ENCODE data around the gene COP1.
A peak's percentile ranks its signal among the peaks of the same experiment; 100 is the strongest.
"Not testable (repeated sequence)": the region's sequence is repeated elsewhere in the genome, so short reads cannot be mapped to it uniquely, and the experiment has no call there.

COP1 gene

GRCh38 chr1:176033474-176033873, 173.6 kb downstream of the COP1 start:
- Histone ChIP-seq H3K27me3 (replicated peaks; ENCODE audit: control insufficient read depth, insufficient read depth, low read length) (no peaks in the 10 kb centered on the region), H3K9me3 (ENCODE audit: control insufficient read depth, low read length) (no peaks in the 10 kb centered on the region), H3K36me3 (ENCODE audit: control insufficient read depth, insufficient read depth, low read length, severe bottlenecking) (peaks cover 14% of the 10 kb centered on the region), H3K4me3 (ENCODE audit: low read length) (no peak overlapping the region), H3K9ac (ENCODE audit: low read length) (no peak overlapping the region), H3K4me1 (ENCODE audit: control insufficient read depth, insufficient read depth, low read length) (peaks cover 7% of the 10 kb centered on the region)
- DNase-seq (ENCODE audit: low read depth) = peak; percentile 40

GRCh38 chr1:176032040-176032645, 174.9 kb downstream of the COP1 start:
- H3K36me3 ChIP-seq (ENCODE audit: control insufficient read depth, insufficient read depth, low read length, severe bottlenecking) = peaks cover 10% of the 10 kb centered on the region
- H3K27me3 ChIP-seq (replicated peaks; ENCODE audit: control insufficient read depth, insufficient read depth, low read length) = no peaks in the 10 kb centered on the region
- peaks cover 7% of the 10 kb centered on the region for H3K4me1 ChIP-seq (ENCODE audit: control insufficient read depth, insufficient read depth, low read length)
- DNase-seq (ENCODE audit: low read depth) = no peak
- no peaks in the 10 kb centered on the region for H3K9me3 ChIP-seq (ENCODE audit: control insufficient read depth, low read length)
- H3K9ac ChIP-seq (ENCODE audit: low read length) = no peak overlapping the region
- H3K4me3 ChIP-seq (ENCODE audit: low read length) = no peak overlapping the region

- no peaks in the 10 kb centered on the region for H3K9me3 ChIP-seq (ENCODE audit: control insufficient read depth, low read length)
- peaks cover 7% of the 10 kb centered on the region for H3K4me1 ChIP-seq (ENCODE audit: control insufficient read depth, insufficient read depth, low read length)
- H3K9ac ChIP-seq (ENCODE audit: low read length) = no peak overlapping the region
- H3K36me3 ChIP-seq (ENCODE audit: control insufficient read depth, insufficient read depth, low read length, severe bottlenecking) = peaks cover 13% of the 10 kb centered on the region
- no peak overlapping the region for H3K4me3 ChIP-seq (ENCODE audit: low read length)
- DNase-seq (ENCODE audit: low read depth) = no peak
- H3K27me3 ChIP-seq (replicated peaks; ENCODE audit: control insufficient read depth, insufficient read depth, low read length) = no peaks in the 10 kb centered on the region
Measured at GRCh38 chr1:176029609-176030008, 177.5 kb downstream of the COP1 start.

GRCh38 chr1:176029155-176029554, 177.9 kb downstream of the COP1 start:
- Histone ChIP-seq H3K9ac (ENCODE audit: low read length) (no peak overlapping the region), H3K36me3 (ENCODE audit: control insufficient read depth, insufficient read depth, low read length, severe bottlenecking) (peaks cover 13% of the 10 kb centered on the region), H3K27me3 (replicated peaks; ENCODE audit: control insufficient read depth, insufficient read depth, low read length) (no peaks in the 10 kb centered on the region), H3K4me3 (ENCODE audit: low read length) (no peak overlapping the region), H3K9me3 (ENCODE audit: control insufficient read depth, low read length) (no peaks in the 10 kb centered on the region), H3K4me1 (ENCODE audit: control insufficient read depth, insufficient read depth, low read length) (peaks cover 7% of the 10 kb centered on the region)
- DNase-seq (ENCODE audit: low read depth) = no peak

GRCh38 chr1:176027934-176028333, 179.2 kb downstream of the COP1 start:
- not testable (repeated sequence) for H3K4me3 ChIP-seq (ENCODE audit: low read length); DNase-seq (ENCODE audit: low read depth); H3K9ac ChIP-seq (ENCODE audit: low read length); H3K9me3 ChIP-seq (ENCODE audit: control insufficient read depth, low read length); H3K4me1 ChIP-seq (ENCODE audit: control insufficient read depth, insufficient read depth, low read length); H3K27me3 ChIP-seq (replicated peaks; ENCODE audit: control insufficient read depth, insufficient read depth, low read length)
- peaks cover 14% of the 10 kb centered on the region for H3K36me3 ChIP-seq (ENCODE audit: control insufficient read depth, insufficient read depth, low read length, severe bottlenecking)

- Histone ChIP-seq H3K4me1 (ENCODE audit: control insufficient read depth, insufficient read depth, low read length) (no peaks in the 10 kb centered on the region), H3K9ac (ENCODE audit: low read length) (no peak overlapping the region), H3K9me3 (ENCODE audit: control insufficient read depth, low read length) (no peaks in the 10 kb centered on the region), H3K4me3 (ENCODE audit: low read length) (no peak overlapping the region), H3K36me3 (ENCODE audit: control insufficient read depth, insufficient read depth, low read length, severe bottlenecking) (peaks cover 28% of the 10 kb centered on the region), H3K27me3 (replicated peaks; ENCODE audit: control insufficient read depth, insufficient read depth, low read length) (no peaks in the 10 kb centered on the region)
- DNase-seq (ENCODE audit: low read depth) = no peak
Measured at GRCh38 chr1:176022574-176022973, 184.5 kb downstream of the COP1 start.

- Histone ChIP-seq H3K9ac (ENCODE audit: low read length) (no peak overlapping the region), H3K27me3 (replicated peaks; ENCODE audit: control insufficient read depth, insufficient read depth, low read length) (no peaks in the 10 kb centered on the region), H3K4me1 (ENCODE audit: control insufficient read depth, insufficient read depth, low read length) (no peaks in the 10 kb centered on the region), H3K9me3 (ENCODE audit: control insufficient read depth, low read length) (no peaks in the 10 kb centered on the region), H3K4me3 (ENCODE audit: low read length) (no peak overlapping the region), H3K36me3 (ENCODE audit: control insufficient read depth, insufficient read depth, low read length, severe bottlenecking) (peaks cover 29% of the 10 kb centered on the region)
- no peak for DNase-seq (ENCODE audit: low read depth)
Measured at GRCh38 chr1:176017722-176018121, 189.4 kb downstream of the COP1 start.

- Histone ChIP-seq H3K4me1 (ENCODE audit: control insufficient read depth, insufficient read depth, low read length) (no peaks in the 10 kb centered on the region), H3K9ac (ENCODE audit: low read length) (no peak overlapping the region), H3K4me3 (ENCODE audit: low read length) (no peak overlapping the region), H3K36me3 (ENCODE audit: control insufficient read depth, insufficient read depth, low read length, severe bottlenecking) (peaks cover 18% of the 10 kb centered on the region), H3K27me3 (replicated peaks; ENCODE audit: control insufficient read depth, insufficient read depth, low read length) (no peaks in the 10 kb centered on the region), H3K9me3 (ENCODE audit: control insufficient read depth, low read length) (no peaks in the 10 kb centered on the region)
- DNase-seq (ENCODE audit: low read depth) = no peak
Measured at GRCh38 chr1:176009951-176010350, 197.1 kb downstream of the COP1 start.

- not testable (repeated sequence) for H3K27me3 ChIP-seq (replicated peaks; ENCODE audit: control insufficient read depth, insufficient read depth, low read length); DNase-seq (ENCODE audit: low read depth)
Measured at GRCh38 chr1:176007756-176008389, 199.2 kb downstream of the COP1 start.

GRCh38 chr1:175994660-175995059, 212.4 kb downstream of the COP1 start:
- H3K27me3 ChIP-seq (replicated peaks; ENCODE audit: control insufficient read depth, insufficient read depth, low read length); H3K4me3 ChIP-seq (ENCODE audit: low read length); H3K9me3 ChIP-seq (ENCODE audit: control insufficient read depth, low read length); H3K4me1 ChIP-seq (ENCODE audit: control insufficient read depth, insufficient read depth, low read length); H3K9ac ChIP-seq (ENCODE audit: low read length); H3K36me3 ChIP-seq (ENCODE audit: control insufficient read depth, insufficient read depth, low read length, severe bottlenecking); DNase-seq (ENCODE audit: low read depth): not testable (repeated sequence)

More at GRCh38 chr1:176007756-176008389, 199.2 kb downstream of the COP1 start:
- not testable (repeated sequence) for H3K9ac ChIP-seq (ENCODE audit: low read length); H3K4me3 ChIP-seq (ENCODE audit: low read length); H3K9me3 ChIP-seq (ENCODE audit: control insufficient read depth, low read length); H3K4me1 ChIP-seq (ENCODE audit: control insufficient read depth, insufficient read depth, low read length)
- H3K36me3 ChIP-seq (ENCODE audit: control insufficient read depth, insufficient read depth, low read length, severe bottlenecking) = peaks cover 14% of the 10 kb centered on the region

GRCh38 chr1:175992825-175993224, 214.3 kb downstream of the COP1 start:
- not testable (repeated sequence) for H3K4me1 ChIP-seq (ENCODE audit: control insufficient read depth, insufficient read depth, low read length); DNase-seq (ENCODE audit: low read depth); H3K9me3 ChIP-seq (ENCODE audit: control insufficient read depth, low read length); H3K4me3 ChIP-seq (ENCODE audit: low read length); H3K27me3 ChIP-seq (replicated peaks; ENCODE audit: control insufficient read depth, insufficient read depth, low read length); H3K9ac ChIP-seq (ENCODE audit: low read length); H3K36me3 ChIP-seq (ENCODE audit: control insufficient read depth, insufficient read depth, low read length, severe bottlenecking)

- not testable (repeated sequence) for H3K4me3 ChIP-seq (ENCODE audit: low read length); H3K27me3 ChIP-seq (replicated peaks; ENCODE audit: control insufficient read depth, insufficient read depth, low read length); H3K4me1 ChIP-seq (ENCODE audit: control insufficient read depth, insufficient read depth, low read length); DNase-seq (ENCODE audit: low read depth); H3K9me3 ChIP-seq (ENCODE audit: control insufficient read depth, low read length); H3K9ac ChIP-seq (ENCODE audit: low read length)
- H3K36me3 ChIP-seq (ENCODE audit: control insufficient read depth, insufficient read depth, low read length, severe bottlenecking) = peaks cover 13% of the 10 kb centered on the region
Measured at GRCh38 chr1:175992202-175992601, 214.9 kb downstream of the COP1 start.

All from adipocyte (in vitro differentiated cells).